Measurements from ENCODE around the gene NME7.

- TF ChIP-seq CTCF (IDR thresholded peaks at IDR 0.05) (no peak), POLR2AphosphoS5 (IDR thresholded peaks at IDR 0.05; ENCODE audit: low read depth, low read length) (no peak), TCF7L2 (IDR thresholded peaks at IDR 0.05; ENCODE audit: low read depth, low read length) (no peak), SIN3A (IDR thresholded peaks at IDR 0.05; ENCODE audit: borderline replicate concordance, insufficient read depth, low read depth, low read length) (no peak)
- TF ChIP-seq, protein P1, sequence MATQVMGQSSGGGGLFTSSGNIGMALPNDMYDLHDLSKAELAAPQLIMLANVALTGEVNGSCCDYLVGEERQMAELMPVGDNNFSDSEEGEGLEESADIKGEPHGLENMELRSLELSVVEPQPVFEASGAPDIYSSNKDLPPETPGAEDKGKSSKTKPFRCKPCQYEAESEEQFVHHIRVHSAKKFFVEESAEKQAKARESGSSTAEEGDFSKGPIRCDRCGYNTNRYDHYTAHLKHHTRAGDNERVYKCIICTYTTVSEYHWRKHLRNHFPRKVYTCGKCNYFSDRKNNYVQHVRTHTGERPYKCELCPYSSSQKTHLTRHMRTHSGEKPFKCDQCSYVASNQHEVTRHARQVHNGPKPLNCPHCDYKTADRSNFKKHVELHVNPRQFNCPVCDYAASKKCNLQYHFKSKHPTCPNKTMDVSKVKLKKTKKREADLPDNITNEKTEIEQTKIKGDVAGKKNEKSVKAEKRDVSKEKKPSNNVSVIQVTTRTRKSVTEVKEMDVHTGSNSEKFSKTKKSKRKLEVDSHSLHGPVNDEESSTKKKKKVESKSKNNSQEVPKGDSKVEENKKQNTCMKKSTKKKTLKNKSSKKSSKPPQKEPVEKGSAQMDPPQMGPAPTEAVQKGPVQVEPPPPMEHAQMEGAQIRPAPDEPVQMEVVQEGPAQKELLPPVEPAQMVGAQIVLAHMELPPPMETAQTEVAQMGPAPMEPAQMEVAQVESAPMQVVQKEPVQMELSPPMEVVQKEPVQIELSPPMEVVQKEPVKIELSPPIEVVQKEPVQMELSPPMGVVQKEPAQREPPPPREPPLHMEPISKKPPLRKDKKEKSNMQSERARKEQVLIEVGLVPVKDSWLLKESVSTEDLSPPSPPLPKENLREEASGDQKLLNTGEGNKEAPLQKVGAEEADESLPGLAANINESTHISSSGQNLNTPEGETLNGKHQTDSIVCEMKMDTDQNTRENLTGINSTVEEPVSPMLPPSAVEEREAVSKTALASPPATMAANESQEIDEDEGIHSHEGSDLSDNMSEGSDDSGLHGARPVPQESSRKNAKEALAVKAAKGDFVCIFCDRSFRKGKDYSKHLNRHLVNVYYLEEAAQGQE (IDR thresholded peaks at IDR 0.05; ENCODE audit: insufficient read depth in 1 of 2, low read depth in 2 of 2, low read length in 1 of 2), result no peak
Observed at GRCh38 chr1:169207797-169208520, 159.6 kb downstream of the NME7 start.
